CD4-positive, alpha-beta T cell treated with Interleukin-2 at 100 ng/mL for 4 hours (primary cell): Measurements from ENCODE around the gene NUDT16L1.
A peak's percentile ranks its signal among the peaks of the same experiment; 100 is the strongest.

Source experiments
- DNase-seq: peaks from one replicate; pipeline ENCODE4 v3.0.0-alpha.2; 2020; ENCODE audit warnings: low spot score

NUDT16L1 gene

GRCh38 chr16:4693296-4693955 is at the start of gene NUDT16L1:
Gene NUDT16L1, plus strand, starts transcription at chr16:4693562. Its CDS starts 165 bp downstream, at chr16:4693727.
- peak; percentile 96 for DNase-seq

DNA sequence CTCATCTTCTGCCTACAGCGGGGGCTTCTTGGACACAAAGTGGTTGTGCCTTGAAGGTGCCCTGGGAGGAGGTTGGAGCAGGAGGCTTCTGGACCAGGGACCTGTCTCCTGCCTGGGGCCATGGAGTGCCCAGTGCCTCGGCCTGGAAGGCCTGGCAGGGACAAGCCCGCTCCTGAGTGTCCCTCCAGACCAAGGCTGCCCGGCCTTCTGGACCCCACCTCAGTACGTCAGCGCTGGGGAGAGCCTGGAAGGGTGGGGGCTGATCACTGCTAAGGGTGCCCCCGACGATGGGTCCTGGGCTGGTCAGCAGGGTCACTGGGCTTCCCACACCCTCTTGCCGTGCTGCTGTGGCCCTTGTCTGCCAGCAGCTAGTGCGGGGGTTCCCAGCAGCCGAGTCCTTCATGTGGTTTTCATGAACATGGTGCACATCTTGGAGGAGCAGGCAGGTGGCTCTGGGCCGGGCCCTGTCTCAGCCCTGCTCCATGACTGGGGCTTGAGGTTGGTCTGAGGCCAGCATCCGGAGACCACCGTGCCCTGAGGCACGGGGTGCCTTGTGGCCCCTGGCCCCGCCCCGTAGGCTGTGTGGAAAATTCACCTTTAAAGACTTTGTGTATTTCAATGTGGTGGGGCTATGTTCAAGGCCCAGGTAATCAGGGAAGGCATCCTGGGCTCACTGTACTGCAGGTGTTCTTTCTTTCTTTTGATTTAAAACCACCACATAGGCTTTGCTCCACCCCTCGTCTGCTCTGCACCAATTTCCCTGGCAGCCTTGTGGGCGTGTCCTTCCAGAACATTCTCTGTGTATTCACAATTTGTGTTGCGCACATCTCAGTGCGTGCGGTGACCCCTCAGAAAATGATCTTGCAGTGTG is 46.4 kb upstream of the NUDT16L1 start:
- DNase-seq, result no peak

- no peak for DNase-seq
Measured at GRCh38 chr16:4647644-4647980, 45.8 kb upstream of the NUDT16L1 start.

DNA sequence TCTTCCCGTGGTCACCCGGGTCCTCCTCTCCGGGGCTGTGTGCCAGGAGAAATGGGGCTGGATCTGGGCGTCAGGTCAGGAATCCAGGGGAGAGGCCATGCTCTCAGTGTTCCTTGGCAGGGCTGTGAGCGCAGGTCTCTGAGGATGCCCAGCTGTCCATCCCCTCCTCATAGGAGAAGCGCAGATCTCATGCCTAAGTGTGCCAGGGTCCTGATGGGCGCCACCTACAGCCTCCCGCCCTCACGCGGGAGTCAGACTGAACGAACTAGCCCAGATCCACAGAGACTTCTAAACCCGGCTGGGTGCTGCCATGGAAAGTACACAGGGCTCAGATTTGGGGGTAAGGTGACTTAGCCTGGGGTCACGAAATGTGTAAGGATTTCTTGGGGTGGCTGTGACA is 44.4 kb upstream of the NUDT16L1 start:
- DNase-seq, result no peak

- DNase-seq, result no peak
Measured at GRCh38 chr16:4649744-4650442, 43.5 kb upstream of the NUDT16L1 start.

DNA sequence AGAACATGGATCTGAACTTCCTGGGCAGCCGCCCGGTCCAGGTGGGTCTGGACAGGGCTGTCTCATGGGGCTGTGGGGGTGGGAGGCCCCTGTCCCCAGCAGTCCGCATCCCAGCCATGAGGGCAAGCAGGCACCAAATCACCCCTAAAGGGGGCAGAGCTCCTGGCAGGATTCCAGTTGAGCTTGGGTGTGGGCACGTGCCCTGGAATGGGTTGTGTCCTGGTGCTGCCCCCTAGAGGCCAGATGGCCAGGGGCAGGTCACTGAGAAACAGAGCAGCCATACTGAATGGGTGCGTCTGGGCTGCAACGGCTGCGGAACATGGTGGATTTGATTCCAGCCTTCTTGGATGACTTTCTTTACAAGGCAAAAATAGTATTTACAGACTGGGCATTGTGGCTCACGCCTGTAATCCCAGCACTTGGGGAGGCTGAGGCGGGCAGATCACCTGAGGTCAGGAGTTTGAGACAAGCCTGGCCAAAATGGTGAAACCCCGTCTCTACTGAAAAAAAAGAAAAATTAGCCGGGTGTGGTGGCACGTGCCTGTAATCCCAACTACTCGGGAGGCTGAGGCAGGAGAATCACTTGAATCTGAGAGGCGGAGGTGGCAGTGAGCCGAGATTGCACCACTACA is 42.8 kb upstream of the NUDT16L1 start:
- peak; percentile 74 for DNase-seq

- no peak for DNase-seq
Measured at GRCh38 chr16:4651827-4652226, 41.5 kb upstream of the NUDT16L1 start.

- no peak for DNase-seq
Measured at GRCh38 chr16:4652561-4652960, 40.8 kb upstream of the NUDT16L1 start.

- no peak for DNase-seq
Measured at GRCh38 chr16:4654011-4654963, 39.1 kb upstream of the NUDT16L1 start.

- no peak for DNase-seq
Measured at GRCh38 chr16:4654964-4655590, 38.3 kb upstream of the NUDT16L1 start.

GRCh38 chr16:4655801-4656200 is 37.6 kb upstream of the NUDT16L1 start:
- DNase-seq, result no peak

GRCh38 chr16:4656221-4656620 is 37.1 kb upstream of the NUDT16L1 start:
- DNase-seq, result no peak

DNA sequence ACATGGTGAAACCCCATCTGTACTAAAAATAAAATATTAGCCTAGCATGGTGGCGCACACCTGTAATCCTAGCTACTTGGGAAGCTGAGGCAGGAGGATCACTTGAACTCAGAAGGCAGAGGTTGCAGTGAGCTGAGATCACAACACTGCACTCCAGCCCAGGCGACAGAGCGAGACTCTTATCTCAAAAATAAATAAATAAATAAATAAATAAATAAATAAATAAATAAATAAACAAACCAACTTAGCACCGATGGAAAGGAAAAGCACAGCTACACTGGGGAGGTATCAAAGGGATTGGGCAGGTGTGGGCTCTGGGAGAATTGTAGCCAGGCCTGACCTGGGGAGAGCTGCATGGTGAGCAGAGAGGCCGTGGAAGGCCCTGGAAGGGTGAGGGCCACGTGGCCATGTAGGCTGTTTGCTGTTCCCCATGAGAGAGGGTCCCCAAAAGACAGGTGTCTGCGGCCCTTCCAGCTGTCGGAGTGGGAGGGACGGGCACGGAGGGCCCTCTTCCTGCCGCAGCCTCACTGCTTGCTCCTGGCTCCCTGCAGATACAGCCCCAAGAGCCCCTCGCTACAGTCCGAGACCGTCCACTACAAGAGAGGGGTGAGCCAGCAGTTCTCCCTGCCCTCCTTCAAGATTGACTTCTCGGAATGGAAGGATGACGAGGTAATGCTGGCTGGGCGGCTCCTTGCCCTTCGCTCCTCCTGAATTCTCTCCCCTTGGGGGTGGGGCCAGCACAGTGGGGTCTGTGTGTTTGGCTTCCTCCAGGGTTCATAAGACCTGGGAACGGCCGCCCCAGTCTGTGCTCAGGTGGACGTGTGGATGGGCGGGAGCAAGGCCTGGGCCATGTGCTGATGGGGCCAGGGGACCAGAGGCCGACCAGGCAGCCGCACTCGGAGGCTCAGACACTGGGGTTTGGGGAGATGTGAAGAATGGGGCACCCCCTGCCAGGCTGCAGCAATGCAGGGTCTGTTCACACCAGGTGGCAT is 36.4 kb upstream of the NUDT16L1 start:
- no peak for DNase-seq

DNA sequence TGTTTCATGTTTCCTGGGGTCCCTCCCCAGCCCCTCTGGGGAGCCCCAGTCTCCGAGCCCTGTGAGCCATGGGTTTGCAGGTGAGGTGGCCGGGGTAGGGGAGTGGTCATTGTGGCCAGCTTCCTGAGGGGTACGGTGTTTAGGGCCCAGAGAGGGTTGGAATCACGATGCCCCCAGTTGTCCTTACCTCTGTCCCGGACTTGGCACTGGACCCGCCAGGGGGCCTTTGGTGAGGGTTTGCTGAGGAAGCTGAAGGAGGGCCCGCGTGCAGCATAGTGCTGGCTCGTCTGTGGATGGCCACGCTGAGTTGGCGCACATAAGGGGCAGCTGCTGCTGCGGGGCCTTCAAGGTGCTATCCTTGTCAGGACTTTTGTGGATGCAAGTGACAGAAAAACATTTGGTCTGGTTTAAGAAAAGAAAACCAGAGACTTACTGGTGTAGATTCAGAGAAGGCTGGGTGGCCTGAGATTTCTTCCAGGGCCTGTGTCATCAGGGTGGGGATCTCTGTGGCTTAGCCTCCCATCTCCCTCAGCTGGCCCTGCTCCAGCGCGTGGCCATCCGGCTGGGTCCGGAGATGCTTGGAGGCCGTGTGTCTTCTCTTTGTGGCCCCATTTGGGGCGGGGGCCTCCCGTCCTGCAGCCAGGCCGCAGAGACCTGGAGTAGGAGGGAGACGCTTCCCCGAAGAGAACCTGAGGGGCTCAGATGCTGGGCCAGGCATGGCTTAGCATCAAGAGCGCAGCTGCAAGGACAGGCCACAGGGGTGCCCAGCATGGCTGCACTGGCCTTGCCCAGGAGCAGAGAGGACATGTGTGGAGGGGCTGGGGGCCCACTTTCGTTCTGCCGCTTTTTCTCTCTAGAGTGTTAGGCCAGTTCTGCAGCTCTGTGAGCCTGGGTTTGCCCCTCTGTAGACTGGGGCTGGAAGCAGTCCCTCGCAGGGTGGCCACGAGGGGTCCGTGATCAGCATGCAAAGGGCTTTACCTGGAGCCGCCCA is 33.7 kb upstream of the NUDT16L1 start:
- DNase-seq, result no peak

DNA sequence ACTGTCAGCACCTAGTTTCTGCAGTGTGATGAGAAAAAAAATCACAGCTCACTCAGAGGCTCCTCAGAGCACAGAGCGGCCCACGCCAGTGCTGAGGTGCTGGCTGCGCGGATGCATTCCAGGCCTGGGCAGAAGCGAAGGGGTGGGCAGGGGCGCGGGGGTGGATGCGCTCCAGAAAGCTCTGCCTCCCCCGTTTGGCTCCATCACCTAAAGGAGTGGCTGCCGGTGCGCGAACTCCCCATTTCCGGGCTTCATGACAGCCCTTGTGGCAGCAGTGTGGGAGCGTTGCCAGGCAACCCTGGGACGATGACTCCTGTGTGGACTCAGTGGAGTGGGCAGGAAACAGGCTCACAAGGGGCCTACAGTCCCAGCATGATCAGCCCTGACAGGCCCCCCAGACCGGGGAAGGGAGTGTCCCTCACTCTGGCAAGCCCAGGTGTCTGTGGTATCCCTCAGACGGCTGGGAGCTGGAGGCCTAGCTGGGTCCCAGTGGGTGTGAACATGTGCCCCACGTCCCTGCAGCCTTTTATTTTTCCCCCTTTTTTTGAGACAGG is 32.8 kb upstream of the NUDT16L1 start:
- peak; percentile 79 for DNase-seq

- DNase-seq, result no peak
Measured at GRCh38 chr16:4661661-4662060, 31.7 kb upstream of the NUDT16L1 start.

GRCh38 chr16:4663465-4663776 is 29.9 kb upstream of the NUDT16L1 start:
- no peak for DNase-seq

GRCh38 chr16:4663777-4664465 is 29.4 kb upstream of the NUDT16L1 start:
- DNase-seq, result no peak
